ENCODE results near the gene ZMYM3.

The ZMYM3 gene

DNA sequence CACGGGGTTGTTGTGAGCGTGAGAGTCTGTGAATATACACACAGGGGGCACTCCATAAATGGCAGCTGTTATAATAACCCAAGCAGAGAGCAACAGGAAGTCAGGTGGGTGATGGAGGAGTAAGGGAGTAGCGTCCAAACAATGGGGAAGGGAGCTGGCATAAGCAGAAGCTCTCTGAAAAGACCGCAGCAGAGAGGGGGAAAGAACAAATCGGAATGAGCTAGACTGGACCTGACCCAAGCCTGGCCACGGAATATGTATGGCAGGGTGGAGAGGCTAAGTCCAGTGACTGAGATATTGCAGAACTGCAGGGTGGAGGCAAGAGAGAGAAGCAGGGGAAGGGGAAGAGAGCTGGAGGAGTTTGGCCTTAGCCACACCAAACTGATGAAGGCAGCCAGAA, 37.5 kb downstream of the ZMYM3 start:
- Histone ChIP-seq H2BK12ac (ENCODE audit: low read length) (no peak overlapping the region), H3K27ac (ENCODE audit: low read depth, low read length) (no peak overlapping the region), H4K12ac (ENCODE audit: low read depth, low read length) (no peak overlapping the region), H2BK5ac (ENCODE audit: low read depth, low read length, poor library complexity) (no peak overlapping the region), H3K36me3 (ENCODE audit: control insufficient read depth in 1 of 2, insufficient read depth in 2 of 2, low read length in 2 of 2) (no peaks in the 10 kb centered on the region), H2BK120ac (ENCODE audit: insufficient read depth, low read length, poor library complexity) (no peak overlapping the region), H3K4me2 (ENCODE audit: low read length) (no peak overlapping the region), H3K9ac (ENCODE audit: low read length) (no peak overlapping the region), H3K27me3 (ENCODE audit: insufficient read depth, low read length) (no peaks in the 10 kb centered on the region), H4K91ac (ENCODE audit: low read depth, low read length) (no peak overlapping the region), H3K79me1 (ENCODE audit: low read length) (no peaks in the 10 kb centered on the region), H3K23ac (ENCODE audit: low read length) (no peak overlapping the region), H3K4ac (ENCODE audit: low read depth, low read length) (no peak overlapping the region), H3K18ac (ENCODE audit: low read length) (no peak overlapping the region), H3K4me1 (ENCODE audit: control insufficient read depth in 1 of 2, insufficient read depth in 2 of 2, low read length in 2 of 2) (no peaks in the 10 kb centered on the region), H3K14ac (ENCODE audit: low read length) (no peak overlapping the region), H2AFZ (ENCODE audit: insufficient read depth, low read length, poor library complexity) (no peak overlapping the region), H3K9me3 (ENCODE audit: insufficient read depth, low read depth, low read length) (no peaks in the 10 kb centered on the region), H4K8ac (ENCODE audit: low read depth, low read length) (no peak overlapping the region), H2AK5ac (ENCODE audit: low read length) (no peak overlapping the region), H3K79me2 (ENCODE audit: control insufficient read depth, insufficient read depth, low read length, poor library complexity) (no peaks in the 10 kb centered on the region), H3K4me3 (ENCODE audit: low read depth, low read length) (no peak overlapping the region)
- no peak for DNase-seq
- no CpG with 5 or more reads among the region's 6 CpGs for WGBS (ENCODE audit: extremely low coverage, insufficient coverage, insufficient read length)

DNA sequence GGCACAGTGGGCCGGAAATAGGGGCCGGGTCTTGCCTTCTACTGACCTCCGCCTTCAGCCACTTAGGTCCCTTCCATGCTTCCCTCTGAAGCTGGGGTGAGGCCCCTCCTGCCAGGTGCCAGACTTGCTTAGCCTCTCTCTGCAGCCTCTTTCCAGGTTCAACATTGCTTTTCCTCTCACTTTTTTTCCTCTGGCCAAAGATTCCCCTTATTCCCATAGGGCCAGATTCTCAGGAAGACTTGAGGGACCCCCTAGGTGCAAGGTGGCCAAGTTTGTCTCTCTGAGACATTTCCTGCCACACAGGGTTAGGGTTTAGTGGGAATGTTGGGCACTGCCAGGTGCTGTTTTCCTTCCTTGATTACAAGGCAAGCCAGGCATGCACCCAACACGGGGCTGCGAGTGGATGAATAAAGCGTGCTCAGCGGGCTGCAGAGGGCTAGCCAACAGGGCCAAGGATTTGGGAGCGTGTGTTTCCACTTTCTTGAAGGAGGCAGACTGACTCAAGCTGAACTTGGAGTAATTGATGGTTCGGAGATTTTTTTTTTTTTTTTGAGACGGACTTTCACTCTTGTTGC, 38.5 kb downstream of the ZMYM3 start:
- H3K79me1 ChIP-seq (ENCODE audit: low read length): no peaks in the 10 kb centered on the region
- H3K18ac ChIP-seq (ENCODE audit: low read length): no peak overlapping the region
- no peak overlapping the region for H3K14ac ChIP-seq (ENCODE audit: low read length)
- H3K4ac ChIP-seq (ENCODE audit: low read depth, low read length): no peak overlapping the region
- H2AK5ac ChIP-seq (ENCODE audit: low read length): no peak overlapping the region
- H3K27me3 ChIP-seq (ENCODE audit: insufficient read depth, low read length): no peaks in the 10 kb centered on the region
- no peak overlapping the region for H3K9ac ChIP-seq (ENCODE audit: low read length)
- H2BK120ac ChIP-seq (ENCODE audit: insufficient read depth, low read length, poor library complexity): no peak overlapping the region
- H3K79me2 ChIP-seq (ENCODE audit: control insufficient read depth, insufficient read depth, low read length, poor library complexity): no peaks in the 10 kb centered on the region
- no peak overlapping the region for H2BK5ac ChIP-seq (ENCODE audit: low read depth, low read length, poor library complexity)
- no peak overlapping the region for H2BK12ac ChIP-seq (ENCODE audit: low read length)
- H4K8ac ChIP-seq (ENCODE audit: low read depth, low read length): no peak overlapping the region
- H3K4me3 ChIP-seq (ENCODE audit: low read depth, low read length): no peak overlapping the region
- no peak for DNase-seq
- no peak overlapping the region for H4K12ac ChIP-seq (ENCODE audit: low read depth, low read length)
- no CpG with 5 or more reads among the region's 10 CpGs for WGBS (ENCODE audit: extremely low coverage, insufficient coverage, insufficient read length)
- no peak overlapping the region for H3K4me2 ChIP-seq (ENCODE audit: low read length)
- H3K27ac ChIP-seq (ENCODE audit: low read depth, low read length): no peak overlapping the region
- no peaks in the 10 kb centered on the region for H3K36me3 ChIP-seq (ENCODE audit: control insufficient read depth in 1 of 2, insufficient read depth in 2 of 2, low read length in 2 of 2)
- no peak overlapping the region for H2AFZ ChIP-seq (ENCODE audit: insufficient read depth, low read length, poor library complexity)
- no peaks in the 10 kb centered on the region for H3K9me3 ChIP-seq (ENCODE audit: insufficient read depth, low read depth, low read length)
- no peaks in the 10 kb centered on the region for H3K4me1 ChIP-seq (ENCODE audit: control insufficient read depth in 1 of 2, insufficient read depth in 2 of 2, low read length in 2 of 2)
- no peak overlapping the region for H4K91ac ChIP-seq (ENCODE audit: low read depth, low read length)
- no peak overlapping the region for H3K23ac ChIP-seq (ENCODE audit: low read length)

DNA sequence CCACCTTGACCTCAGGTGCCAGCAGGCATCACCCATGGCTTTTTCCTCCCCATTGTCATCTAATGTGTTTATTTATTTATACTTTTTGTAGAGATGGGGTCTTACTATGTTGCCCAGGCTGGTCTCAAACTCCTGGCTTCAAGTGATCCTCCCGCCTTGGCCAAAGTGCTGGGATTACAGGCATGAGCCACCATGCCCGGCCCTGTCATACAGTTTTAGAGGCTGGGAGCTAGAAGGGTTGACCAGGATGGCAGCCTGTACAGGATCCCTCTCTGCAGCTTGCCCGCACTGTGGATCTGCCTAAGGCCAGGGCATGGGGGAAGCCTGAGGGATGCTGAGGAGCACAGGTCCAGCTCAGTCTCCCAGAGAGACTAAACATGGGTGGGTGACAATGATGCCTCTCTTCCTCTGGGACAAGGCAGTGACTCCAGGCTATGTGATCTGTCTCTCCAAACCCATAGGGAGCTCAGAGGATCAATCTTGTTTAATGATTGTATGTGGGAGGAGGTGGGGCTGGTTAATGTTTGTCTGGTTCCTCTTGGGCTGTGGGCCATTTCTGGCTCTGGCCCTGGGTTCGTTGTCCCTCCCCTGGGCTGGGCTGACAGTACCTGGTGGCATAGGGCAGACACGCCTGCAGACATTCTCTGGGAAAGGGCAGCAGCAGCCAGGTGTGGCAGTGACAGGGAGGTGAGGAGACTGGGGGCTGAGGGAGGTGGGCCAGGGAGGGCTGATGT, 39.2 kb downstream of the ZMYM3 start:
- Histone ChIP-seq H3K27ac (ENCODE audit: low read depth, low read length) (no peak overlapping the region), H3K4me3 (ENCODE audit: low read depth, low read length) (no peak overlapping the region), H3K23ac (ENCODE audit: low read length) (no peak overlapping the region), H3K18ac (ENCODE audit: low read length) (no peak overlapping the region), H3K79me1 (ENCODE audit: low read length) (no peaks in the 10 kb centered on the region), H2AK5ac (ENCODE audit: low read length) (no peak overlapping the region), H2BK12ac (ENCODE audit: low read length) (no peak overlapping the region), H2BK120ac (ENCODE audit: insufficient read depth, low read length, poor library complexity) (no peak overlapping the region), H2AFZ (ENCODE audit: insufficient read depth, low read length, poor library complexity) (no peak overlapping the region), H3K9me3 (ENCODE audit: insufficient read depth, low read depth, low read length) (no peaks in the 10 kb centered on the region), H4K8ac (ENCODE audit: low read depth, low read length) (no peak overlapping the region), H2BK5ac (ENCODE audit: low read depth, low read length, poor library complexity) (no peak overlapping the region), H3K4me2 (ENCODE audit: low read length) (no peak overlapping the region), H3K4ac (ENCODE audit: low read depth, low read length) (no peak overlapping the region), H4K12ac (ENCODE audit: low read depth, low read length) (no peak overlapping the region), H4K91ac (ENCODE audit: low read depth, low read length) (no peak overlapping the region), H3K79me2 (ENCODE audit: control insufficient read depth, insufficient read depth, low read length, poor library complexity) (no peaks in the 10 kb centered on the region), H3K27me3 (ENCODE audit: insufficient read depth, low read length) (no peaks in the 10 kb centered on the region), H3K14ac (ENCODE audit: low read length) (no peak overlapping the region), H3K36me3 (ENCODE audit: control insufficient read depth in 1 of 2, insufficient read depth in 2 of 2, low read length in 2 of 2) (no peaks in the 10 kb centered on the region), H3K9ac (ENCODE audit: low read length) (no peak overlapping the region), H3K4me1 (ENCODE audit: control insufficient read depth in 1 of 2, insufficient read depth in 2 of 2, low read length in 2 of 2) (no peaks in the 10 kb centered on the region)
- DNase-seq: no peak
- no CpG with 5 or more reads among the region's 5 CpGs for WGBS (ENCODE audit: extremely low coverage, insufficient coverage, insufficient read length)

DNA sequence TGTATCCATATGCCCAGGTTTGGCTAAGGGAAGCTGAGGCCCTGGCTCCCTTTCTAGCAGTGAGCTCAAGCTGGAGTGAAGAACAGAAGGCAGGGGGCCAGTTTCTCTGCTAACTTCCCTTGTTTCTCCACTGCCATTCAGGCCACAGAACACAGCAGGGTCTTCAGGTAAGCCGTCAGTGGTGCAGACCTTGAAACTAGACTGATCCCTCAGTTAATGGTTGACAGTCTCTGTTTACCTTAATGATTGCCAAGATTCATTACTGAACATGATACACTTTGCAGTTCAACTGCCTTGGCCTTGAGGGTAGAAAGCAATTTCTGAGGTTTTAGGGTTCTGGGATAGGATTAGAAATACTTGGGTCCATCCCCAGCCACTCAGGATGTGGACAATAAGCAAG, 39.8 kb downstream of the ZMYM3 start:
- Histone ChIP-seq H3K18ac (ENCODE audit: low read length) (no peak overlapping the region), H3K27ac (ENCODE audit: low read depth, low read length) (no peak overlapping the region), H3K4ac (ENCODE audit: low read depth, low read length) (no peak overlapping the region), H3K14ac (ENCODE audit: low read length) (no peak overlapping the region), H3K36me3 (ENCODE audit: control insufficient read depth in 1 of 2, insufficient read depth in 2 of 2, low read length in 2 of 2) (no peaks in the 10 kb centered on the region), H3K4me1 (ENCODE audit: control insufficient read depth in 1 of 2, insufficient read depth in 2 of 2, low read length in 2 of 2) (no peaks in the 10 kb centered on the region), H4K91ac (ENCODE audit: low read depth, low read length) (no peak overlapping the region), H3K4me2 (ENCODE audit: low read length) (no peak overlapping the region), H2BK120ac (ENCODE audit: insufficient read depth, low read length, poor library complexity) (no peak overlapping the region), H3K79me1 (ENCODE audit: low read length) (no peaks in the 10 kb centered on the region), H3K23ac (ENCODE audit: low read length) (no peak overlapping the region), H4K12ac (ENCODE audit: low read depth, low read length) (no peak overlapping the region), H3K27me3 (ENCODE audit: insufficient read depth, low read length) (no peaks in the 10 kb centered on the region), H3K79me2 (ENCODE audit: control insufficient read depth, insufficient read depth, low read length, poor library complexity) (no peaks in the 10 kb centered on the region), H4K8ac (ENCODE audit: low read depth, low read length) (no peak overlapping the region), H2BK5ac (ENCODE audit: low read depth, low read length, poor library complexity) (no peak overlapping the region), H3K4me3 (ENCODE audit: low read depth, low read length) (no peak overlapping the region), H2BK12ac (ENCODE audit: low read length) (no peak overlapping the region), H3K9me3 (ENCODE audit: insufficient read depth, low read depth, low read length) (no peaks in the 10 kb centered on the region), H3K9ac (ENCODE audit: low read length) (no peak overlapping the region), H2AFZ (ENCODE audit: insufficient read depth, low read length, poor library complexity) (no peak overlapping the region), H2AK5ac (ENCODE audit: low read length) (no peak overlapping the region)
- WGBS (ENCODE audit: extremely low coverage, insufficient coverage, insufficient read length): no CpG with 5 or more reads among the region's 1 CpG
- DNase-seq: no peak
